Endothelial cell of hepatic sinusoid (primary cell): Measurements from ENCODE around the gene PDCD2L.
"Not testable (repeated sequence)": the region's sequence is repeated elsewhere in the genome, so short reads cannot be mapped to it uniquely, and the experiment has no call there.

Experiments
- in situ Hi-C: cut with HindIII; loops from 2 replicates; pipeline ENCODE4 v1.10.0; 2017; ENCODE audit warnings: low sequenced_read_pairs

PDCD2L gene

DNA sequence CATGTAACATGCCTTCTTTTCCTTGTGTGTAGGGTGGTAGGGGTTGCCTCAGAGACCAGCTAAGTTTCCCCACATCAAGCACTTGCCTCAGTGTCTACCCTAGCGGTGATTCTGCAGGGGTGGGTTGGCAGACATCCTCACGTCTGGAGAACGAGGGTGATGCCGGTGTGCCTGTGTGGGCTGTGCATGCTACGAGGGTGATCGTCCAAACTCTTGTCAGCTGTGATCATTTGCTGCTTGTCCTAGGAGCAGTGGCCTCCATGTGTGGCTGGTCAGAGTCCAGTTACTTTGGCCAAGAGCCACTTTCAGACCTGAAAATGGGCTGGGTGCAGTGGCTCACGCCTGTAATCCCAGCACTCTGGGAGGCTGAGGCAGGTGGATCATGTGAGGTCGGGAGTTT, 34.1 kb upstream of the PDCD2L start:
- in situ Hi-C loops: loop anchor here (5.0 to 25.0 kb wide), 2 partner anchors 48 to 92 kb away; no protein-coding TSS in a partner anchor

DNA sequence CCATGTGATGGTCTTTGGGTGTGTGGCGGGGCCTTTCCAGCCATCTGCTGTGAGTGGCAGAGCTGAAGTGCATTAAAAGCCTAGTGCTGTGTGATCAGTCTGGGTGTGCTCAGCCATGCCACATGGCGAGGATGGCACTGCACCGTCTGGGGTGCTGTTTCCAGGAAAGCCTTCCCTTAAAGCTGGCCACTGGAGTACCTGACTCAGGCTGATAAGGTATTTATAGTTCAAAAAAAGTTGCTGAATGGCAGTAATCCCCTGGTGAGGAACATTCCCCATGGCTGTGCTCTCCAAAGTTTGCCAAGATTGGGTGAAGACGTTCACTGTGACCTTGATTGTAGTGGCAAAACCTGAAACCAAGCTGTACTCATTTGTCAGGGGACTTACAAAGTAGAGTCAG, 33.2 kb upstream of the PDCD2L start:
- in situ Hi-C loops: loop anchor here (5.0 to 25.0 kb wide), 2 partner anchors 49 to 91 kb away; no protein-coding TSS in a partner anchor

DNA sequence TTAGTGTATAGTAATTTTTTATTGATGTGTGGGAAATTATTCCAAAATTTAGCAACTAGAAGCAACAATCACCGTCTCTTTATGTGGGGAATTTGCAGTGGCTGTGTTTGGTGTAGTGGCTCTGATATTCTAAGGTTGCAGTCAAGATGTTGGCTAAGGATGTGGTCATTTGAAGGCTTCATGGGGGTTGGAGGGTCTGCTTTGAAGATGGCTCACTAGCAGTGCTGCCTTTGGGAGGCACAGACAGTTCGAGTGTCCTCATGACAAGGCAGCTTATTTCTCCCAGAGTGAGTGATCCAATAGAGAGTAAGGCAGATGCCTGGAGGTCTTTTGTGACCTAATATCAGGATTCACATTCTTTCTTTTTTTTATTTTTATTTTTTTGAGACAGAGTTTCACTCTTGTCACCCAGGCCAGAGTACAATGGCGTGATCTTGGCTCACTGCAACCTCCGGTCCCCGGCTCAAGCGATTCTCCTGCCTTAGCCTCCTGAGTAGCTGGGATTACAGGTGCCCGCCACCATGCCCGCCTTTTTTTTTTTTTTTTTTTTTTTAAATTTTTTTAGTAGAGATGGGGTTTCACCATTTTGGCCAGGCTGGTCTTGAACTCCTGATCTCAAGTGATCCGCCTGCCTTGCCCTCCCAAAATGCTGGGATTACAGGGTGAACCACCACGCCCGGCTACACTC, 30.5 kb upstream of the PDCD2L start:
- in situ Hi-C loops: loop anchor here (5.0 to 25.0 kb wide), 2 partner anchors 51 to 89 kb away; no protein-coding TSS in a partner anchor

DNA sequence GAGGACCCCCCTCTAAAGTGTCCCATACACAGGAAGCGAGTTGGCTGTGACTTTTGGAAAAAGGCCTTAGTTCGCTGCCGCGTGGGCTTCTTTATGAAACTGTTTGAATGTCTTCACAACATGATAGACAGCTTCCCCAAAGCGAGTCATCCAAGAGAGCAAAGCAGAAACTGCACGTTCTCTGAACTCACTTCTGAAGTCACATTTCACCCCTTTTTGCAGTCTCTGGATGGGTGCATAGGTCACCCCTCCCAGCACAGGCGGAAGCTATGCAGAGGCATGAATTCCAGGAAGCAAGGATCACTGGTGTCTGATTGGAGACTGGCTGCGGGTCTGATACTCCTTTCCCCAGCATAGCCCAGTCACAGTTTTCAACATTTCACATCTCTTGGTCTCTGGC, 28.6 kb upstream of the PDCD2L start:
- in situ Hi-C loops: no loop called here

DNA sequence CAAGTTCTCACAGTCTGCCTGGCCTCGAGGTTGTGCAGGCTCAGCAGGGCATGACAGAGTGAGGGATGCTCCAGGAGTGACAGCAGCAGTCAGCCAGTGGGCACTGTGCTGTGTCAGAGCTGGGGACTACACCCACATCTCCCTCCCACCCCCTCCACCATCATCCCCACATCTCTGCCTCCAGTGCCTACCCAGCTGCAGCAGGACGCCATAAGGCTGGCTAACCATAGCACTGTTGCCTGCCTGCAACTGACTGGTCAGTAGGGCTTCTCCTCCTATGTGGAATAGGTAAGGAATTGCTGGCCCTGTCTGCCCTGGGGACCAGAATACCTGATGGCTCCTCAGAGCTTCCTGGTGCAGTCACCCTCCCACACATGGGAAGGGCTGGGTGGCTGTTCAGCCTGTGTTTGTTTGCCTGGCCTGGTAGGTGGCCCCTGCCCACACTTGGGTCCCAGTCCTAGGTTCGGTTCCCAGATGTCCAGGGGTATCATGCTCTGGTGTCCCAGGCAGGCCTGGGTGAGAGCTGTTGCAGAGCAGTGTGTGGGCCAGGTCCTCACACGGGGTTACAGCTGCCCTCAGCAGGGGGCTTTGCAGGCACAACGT, 23.5 kb upstream of the PDCD2L start:
- in situ Hi-C loops: no loop called here

DNA sequence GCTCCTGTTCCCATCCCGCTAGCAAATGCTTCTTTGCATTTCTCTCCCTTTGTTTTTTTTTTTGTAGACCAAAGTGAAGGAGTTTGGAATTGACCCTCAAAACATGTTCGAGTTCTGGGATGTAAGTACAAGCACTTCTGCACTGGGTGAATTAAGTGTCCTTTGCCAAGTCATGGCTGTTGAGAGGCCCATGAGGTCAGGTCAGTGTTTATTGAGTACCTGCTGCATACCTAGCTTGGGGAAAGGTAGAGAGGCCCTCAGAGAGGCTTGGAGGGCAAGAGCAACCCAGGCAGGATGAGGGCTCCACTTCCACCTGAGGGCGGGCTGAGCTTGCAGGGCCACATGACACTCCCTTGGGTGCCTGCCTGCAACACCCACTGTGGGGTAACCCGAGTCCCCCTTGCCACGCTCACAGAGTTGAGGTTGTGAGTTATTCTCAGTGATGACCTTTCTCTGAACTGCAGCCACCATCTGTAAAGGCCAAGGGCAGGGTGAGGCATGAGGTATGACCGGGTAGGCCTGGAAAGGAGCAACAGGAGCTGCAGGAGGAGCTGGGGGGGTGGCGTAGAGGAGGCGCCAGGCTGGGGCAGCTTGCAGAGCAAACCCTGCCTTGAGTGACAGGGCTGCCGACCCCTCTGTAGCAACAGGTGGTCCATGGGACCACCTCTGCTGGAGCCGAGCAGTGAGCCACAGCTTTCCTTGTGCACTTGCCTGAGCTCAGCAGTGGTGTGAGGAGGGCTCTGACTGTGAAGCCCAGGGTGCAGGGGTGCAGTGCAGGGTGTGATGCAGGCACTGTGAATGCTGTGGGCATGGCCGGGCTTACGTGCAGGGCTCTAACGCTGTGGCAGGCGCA, 22.6 kb upstream of the PDCD2L start:
- in situ Hi-C loops: no loop called here

DNA sequence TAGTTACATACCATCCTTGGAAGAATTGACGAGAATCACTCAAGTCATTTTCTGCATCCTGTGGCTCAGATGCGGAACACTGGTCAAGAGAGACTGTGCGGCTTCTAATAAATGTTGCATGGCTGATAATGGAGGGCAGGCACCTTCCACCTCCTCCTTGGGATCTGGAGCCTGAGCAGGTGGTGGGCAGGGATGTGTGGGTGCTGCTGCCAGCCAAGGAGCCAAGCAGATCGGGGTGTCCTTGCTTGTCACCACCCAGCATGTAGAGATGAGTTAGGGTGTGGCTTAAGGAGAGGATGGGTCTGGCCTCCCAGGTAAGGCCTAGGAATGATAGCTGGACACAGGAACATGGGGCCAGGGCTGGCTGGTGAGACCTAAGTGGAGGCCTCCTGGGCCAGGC, 21.7 kb upstream of the PDCD2L start:
- in situ Hi-C loops: no loop called here

DNA sequence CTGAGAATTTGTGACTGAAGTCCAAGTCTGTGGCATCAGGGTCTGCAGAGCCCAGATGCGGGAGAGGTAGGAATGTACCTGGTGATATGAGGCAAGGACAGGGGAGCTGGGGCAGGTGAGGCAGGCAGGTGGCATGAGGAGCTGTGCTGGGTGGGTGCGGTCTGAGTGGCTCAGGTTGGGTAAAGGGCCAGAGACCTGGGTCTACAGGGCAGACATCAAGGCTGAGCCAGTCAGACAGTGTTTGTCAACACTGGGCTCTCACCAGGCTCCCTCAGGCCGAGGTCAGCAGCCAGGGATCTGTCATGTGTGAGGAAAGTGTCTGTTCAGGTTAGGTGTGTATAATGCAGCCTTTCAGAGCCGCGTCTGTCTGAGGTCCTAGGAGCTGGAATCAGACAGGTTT, 20.6 kb upstream of the PDCD2L start:
- in situ Hi-C loops: no loop called here

DNA sequence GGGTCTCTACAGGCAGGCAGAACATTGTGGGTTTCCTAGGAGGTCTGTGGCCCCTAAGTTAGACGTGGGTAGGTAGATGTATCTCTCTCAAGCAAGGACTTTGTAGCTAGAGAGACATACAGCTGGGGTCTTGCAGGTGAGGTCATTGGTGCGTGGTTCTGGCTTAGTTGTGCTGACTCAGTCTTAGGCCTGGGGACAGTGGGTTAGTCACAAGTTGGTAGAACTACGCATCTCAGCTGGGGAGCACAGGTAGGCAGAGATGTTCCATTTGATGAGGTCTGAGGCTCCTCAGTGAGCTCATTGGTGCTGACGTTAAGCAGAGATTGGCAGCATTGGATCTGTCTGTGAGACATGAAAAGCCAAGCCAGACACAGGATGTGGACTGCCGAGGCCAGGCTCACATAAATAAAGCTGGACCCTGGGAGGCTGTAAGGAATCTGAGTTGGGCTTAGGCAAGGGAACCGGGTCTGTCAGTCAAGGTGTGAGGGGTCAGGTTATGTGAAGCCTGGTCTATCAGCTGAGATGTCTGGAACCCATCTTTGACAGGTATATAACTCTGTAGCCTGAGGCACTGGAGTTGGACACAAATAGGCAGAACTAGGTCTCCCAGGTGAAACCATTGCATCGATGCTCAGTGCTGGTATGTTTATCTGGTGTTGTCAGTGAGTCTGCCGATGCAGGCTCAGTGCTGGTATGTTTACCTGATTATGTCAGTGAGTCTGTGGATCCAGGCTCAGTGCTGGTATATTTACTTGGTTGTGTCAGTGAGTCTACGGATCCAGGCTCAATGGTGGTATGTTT, 17.4 kb upstream of the PDCD2L start:
- in situ Hi-C loops: no loop called here

DNA sequence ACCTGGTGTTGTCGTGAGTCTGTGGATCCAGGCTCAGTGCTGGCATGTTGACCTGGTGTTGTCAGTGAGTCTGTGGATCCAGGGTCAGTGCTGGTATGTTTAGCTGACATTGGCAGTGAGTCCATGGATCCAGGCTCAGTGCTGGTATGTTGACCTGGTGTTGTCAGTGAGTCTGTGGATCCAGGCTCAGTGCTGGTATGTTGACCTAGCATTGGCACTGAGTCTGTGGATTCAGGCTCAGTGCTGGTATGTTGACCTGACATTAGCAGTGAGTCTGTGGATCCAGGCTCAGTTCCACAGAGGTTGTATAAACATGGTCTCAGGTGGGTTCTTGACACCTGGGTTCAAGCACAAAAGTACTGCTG, 16.8 kb upstream of the PDCD2L start:
- in situ Hi-C loops: no loop called here

DNA sequence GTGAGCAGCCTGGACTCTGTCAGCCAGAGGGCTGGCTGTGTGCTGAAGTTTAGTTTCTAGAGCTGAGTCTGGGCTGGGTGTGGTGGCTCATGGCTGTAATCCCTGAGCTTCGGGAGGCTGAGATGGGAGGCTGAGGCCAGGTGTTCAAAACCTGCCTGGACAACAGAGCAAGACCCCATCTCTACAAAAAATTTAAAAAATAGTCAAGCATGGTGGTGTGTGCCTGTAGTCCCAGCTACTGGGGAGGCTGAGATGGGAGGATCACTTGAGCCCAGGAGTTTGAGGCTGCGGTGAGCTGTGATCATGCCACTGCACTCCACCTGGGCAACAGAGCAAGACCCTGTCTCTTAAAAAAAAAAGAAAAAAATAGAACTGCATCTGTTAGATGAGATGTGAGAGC, 15.5 kb upstream of the PDCD2L start:
- in situ Hi-C loops: not testable (repeated sequence)

DNA sequence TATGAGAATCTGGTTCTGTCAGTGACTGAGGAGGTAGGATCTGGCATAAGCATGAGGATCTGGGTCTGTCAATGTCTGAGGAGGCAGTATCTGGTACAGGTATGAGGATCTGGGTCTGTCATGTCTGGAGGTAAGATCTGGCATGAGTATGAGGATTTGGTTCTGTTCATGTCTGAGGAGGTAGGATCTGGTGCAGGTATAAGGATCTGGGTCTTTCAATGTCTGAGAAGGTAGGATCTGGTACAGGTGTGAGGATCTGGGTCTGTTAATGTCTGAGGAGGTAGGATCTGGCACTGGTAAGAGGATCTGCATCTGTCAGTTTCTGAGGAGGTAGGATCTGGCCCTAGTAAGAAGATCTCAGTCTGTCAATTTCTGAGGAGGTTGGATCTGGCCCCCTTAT, 12.4 kb upstream of the PDCD2L start:
- in situ Hi-C loops: no loop called here

DNA sequence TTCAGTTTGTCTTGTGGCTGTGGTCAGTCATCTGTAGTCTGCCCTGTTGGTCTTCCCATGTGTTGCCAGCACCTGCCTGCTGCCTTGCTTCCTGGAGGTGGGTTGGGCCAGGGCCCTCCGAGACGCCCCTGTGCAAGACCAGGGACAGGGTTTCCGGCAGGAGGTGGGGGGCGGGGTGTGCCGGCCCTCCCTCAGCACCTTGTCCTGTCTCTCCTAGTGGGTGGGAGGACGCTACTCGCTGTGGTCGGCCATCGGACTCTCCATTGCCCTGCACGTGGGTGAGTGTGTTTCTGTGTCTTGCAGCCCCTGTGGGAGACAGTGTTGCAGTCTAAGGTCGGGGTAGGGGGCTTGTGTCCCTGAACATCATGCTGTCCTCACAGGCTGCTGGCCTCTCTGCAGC, 11.2 kb upstream of the PDCD2L start:
- in situ Hi-C loops: no loop called here

DNA sequence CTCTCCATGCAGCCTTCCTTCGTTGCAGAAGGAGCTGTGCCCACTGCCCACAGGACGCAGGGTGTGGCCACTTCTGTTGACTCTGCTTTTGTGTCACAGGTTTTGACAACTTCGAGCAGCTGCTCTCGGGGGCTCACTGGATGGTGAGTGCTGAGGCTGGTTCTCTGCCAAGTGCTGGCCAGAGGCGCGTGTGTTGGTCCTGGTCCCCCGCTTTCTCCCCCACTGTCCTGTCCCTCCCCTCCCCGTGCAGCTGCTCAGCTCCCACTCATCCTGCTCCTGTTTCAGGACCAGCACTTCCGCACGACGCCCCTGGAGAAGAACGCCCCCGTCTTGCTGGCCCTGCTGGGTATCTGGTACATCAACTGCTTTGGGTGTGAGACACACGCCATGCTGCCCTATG, 10.6 kb upstream of the PDCD2L start:
- in situ Hi-C loops: no loop called here

DNA sequence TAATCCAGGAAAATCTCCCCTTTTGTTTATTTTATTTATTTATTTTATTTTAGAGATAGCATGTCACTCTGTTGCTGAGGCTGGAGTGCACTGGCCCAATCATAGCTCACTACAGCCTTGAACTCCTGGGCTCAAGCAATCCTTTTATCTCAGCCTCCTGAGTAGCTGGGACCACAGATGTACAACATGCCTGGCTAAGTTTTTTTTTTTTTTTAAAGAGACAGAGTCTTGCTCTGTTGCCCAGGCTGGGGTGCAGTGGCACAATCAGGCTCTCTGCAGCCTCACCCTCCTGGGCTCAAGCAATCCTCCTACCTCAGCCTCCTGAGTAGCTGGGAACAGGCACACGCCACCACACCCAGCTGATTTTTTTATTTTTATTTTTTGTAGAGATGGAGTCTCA, 6.3 kb upstream of the PDCD2L start:
- in situ Hi-C loops: no loop called here

DNA sequence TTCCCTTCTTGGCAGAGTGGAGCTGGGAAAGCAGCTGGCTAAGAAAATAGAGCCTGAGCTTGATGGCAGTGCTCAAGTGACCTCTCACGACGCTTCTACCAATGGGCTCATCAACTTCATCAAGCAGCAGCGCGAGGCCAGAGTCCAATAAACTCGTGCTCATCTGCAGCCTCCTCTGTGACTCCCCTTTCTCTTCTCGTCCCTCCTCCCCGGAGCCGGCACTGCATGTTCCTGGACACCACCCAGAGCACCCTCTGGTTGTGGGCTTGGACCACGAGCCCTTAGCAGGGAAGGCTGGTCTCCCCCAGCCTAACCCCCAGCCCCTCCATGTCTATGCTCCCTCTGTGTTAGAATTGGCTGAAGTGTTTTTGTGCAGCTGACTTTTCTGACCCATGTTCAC, 4.3 kb upstream of the PDCD2L start:
- in situ Hi-C loops: no loop called here

DNA sequence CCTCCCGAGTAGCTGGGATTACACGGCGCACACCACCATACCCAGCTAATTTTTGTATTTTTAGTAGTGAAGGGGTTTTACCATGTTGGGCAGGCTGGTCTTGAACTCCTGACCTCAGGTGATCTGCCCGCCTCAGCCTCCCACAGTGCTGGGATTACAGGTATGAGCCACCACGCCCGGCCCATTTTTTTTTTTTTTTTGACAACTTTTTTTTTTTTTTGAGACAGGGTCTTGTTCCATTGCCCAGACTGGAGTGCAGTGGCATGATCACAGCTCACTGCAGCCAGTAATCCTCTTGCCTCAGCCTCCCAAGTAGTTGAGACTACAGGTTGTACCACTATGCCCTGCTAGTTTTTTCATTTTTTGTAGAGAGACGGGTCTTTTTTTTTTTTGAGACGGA, 3.4 kb upstream of the PDCD2L start:
- in situ Hi-C loops: not testable (repeated sequence)

DNA sequence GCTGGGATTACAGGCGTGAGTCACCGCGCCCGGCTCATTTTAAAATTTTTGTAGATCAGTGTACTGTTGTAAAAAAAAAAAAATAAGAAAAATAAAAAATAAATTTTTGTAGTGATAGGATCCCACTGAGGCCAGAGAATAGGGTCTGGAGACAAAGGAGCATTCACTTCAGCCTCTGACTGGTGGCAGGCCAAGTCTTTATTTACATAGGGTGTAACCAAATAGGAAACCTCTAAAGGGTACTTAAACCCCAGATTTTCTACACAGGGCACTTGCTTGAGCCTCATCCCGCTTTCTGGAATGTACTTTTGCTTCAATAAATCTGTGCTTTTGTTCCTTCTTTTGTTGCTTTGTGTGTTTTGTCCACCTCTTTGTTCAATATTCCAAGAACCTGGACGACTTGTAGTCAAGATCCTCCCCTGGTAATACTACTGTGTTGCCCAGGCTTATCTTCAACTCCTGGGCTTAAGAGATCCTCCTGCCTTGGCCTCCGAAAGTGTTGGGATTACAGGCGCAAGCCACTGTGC, 2.1 kb upstream of the PDCD2L start:
- in situ Hi-C loops: no loop called here

DNA sequence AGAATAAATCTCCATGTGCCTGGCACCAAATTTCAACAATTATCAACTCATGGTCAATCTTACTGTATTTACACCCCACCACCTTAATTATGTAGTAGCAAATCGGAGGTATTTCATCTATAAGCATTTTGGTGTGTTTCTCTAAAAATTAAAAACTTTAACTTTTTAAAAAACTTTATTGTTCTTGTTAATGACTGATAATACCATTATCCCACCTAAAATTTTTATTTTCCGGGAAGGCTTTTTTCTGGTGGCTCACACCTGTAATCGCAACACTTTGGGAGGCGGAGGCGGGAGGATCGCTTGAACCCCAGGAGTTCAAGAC, 453 bp upstream of the PDCD2L start:
- in situ Hi-C loops: no loop called here

DNA sequence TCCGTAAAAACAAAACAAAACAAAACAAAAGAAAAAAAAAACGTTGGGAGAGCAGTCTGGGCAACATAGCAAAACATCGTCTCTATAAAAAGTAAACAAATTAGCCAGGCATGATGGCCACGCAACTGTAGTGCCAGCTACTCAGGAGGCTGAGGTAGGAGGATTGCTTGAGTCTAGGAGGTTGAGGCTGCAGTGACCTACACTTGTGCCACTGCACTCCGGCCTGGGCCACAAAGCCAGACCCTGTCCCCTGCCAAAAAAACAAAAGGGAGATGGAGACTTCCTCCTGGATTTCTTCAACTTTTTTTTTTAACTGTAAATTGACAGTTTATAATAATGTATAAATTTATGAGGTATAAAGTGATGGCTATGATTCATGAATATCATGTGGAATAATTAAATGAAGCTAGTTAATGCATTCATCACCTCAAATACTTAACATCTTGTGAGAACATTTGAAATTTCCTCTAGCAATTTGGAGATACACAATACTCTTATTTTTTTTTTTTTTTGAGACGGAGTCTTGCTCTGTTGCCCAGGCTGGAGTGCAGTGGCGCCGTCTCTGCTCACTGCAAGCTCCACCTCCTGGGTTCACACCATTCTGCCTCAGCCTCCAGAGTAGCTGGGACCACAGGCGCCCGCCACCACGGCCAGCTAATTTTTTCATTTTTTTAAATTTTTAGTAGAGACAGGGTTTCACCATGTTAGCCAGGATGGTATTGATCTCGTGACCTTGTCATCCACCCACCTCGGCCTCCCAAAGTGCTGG, 1.9 kb downstream of the PDCD2L start:
- in situ Hi-C loops: no loop called here
